Breast epithelium (tissue), 4 donors: ENCODE measurements around the gene CTIF. TPM values are rescaled to one million over a fixed set of nuclear protein-coding genes. Genes with fewer than 3 reads are reported as not detected.
A peak's percentile ranks its signal among the peaks of the same experiment; 100 is the strongest.

ENCODE experiments used
- DNase-seq, 2 donors: peaks; one replicate each; pipeline ENCODE4 v3.0.0-alpha.2; 2019; ENCODE audit warnings: low spot score in 2 of 2
- H3K27ac ChIP-seq, 2 donors: fragments of 200-600 bp; sonication (generic) in 1 of 2; one replicate each; pipeline ENCODE4 v1.5.1; 2016 to 2019; ENCODE audit warnings: mild to moderate bottlenecking in 1 of 2
- H3K27me3 ChIP-seq, 2 donors: fragments of 200-600 bp; sonication (generic) in 1 of 2; one replicate each; pipeline versions ENCODE4 v1.5.1 to v1.6.0; 2017 to 2019; ENCODE audit warnings: control low read depth in 1 of 2, mild to moderate bottlenecking in 1 of 2
- H3K36me3 ChIP-seq: fragments of 200-600 bp; one replicate; pipeline ENCODE4 v1.5.1; 2019
- H3K4me1 ChIP-seq, 2 donors: fragments of 200-600 bp; sonication (generic); one replicate each; pipeline ENCODE4 v1.5.1; 2016 to 2019; ENCODE audit warnings: control low read depth in 1 of 2
- H3K4me3 ChIP-seq, 3 donors: fragments of 200-600 bp; sonication (generic); 1 replicate in 2 of 3; 2 replicates in 1 of 3; pipeline ENCODE4 v1.5.1; 2016 to 2019; ENCODE audit warnings: mild to moderate bottlenecking in 3 of 3, moderate library complexity in 2 of 3
- H3K9me3 ChIP-seq, 2 donors: fragments of 200-600 bp; sonication (generic) in 1 of 2; one replicate each; pipeline ENCODE4 v1.5.1; 2016 to 2019; ENCODE audit warnings: control low read depth in 1 of 2
- POLR2A ChIP-seq: fragments of 450-650 bp; IDR thresholded peaks from one replicate; pipeline ENCODE4 v1.6.1; 2016; ENCODE audit warnings: antibody characterized with exemption, mild to moderate bottlenecking, moderate library complexity
- POLR2AphosphoS5 ChIP-seq, 3 donors: sonication (generic); formaldehyde crosslinking; IDR thresholded peaks; one replicate each; pipeline ENCODE4 v1.6.1; 2017; ENCODE audit warnings: antibody characterized with exemption in 3 of 3
- intact Hi-C: fragments of 100-400 bp; cut with DNase I; formaldehyde crosslinking; loops from one replicate; pipeline ENCODE4 v1.15.1; 2023; ENCODE audit warnings: low total_unique reads
- total RNA-seq, 3 donors: library from RNA; depleted of rRNA; stranded (reverse); fragments of >200 nt; gene quantifications; one replicate each; pipeline ENCODE4 v1.1.0, GENCODE V29; 2016
- TF ChIP-seq, protein P1 (sequence below), 3 donors: fragments of 450-650 bp; IDR thresholded peaks; one replicate each; pipeline ENCODE4 v1.5.1; 2016 to 2017; ENCODE audit warnings: antibody characterized with exemption in 3 of 3, mild to moderate bottlenecking in 3 of 3, moderate library complexity in 3 of 3

The CTIF gene
- total RNA-seq, 3 donors from 2014 or later = 28.8 to 78.9 (median 32.6) TPM

- TF ChIP-seq POLR2AphosphoS5 (IDR thresholded peaks at IDR 0.05) (no peak), POLR2A (no peak)
- TF ChIP-seq, protein P1, sequence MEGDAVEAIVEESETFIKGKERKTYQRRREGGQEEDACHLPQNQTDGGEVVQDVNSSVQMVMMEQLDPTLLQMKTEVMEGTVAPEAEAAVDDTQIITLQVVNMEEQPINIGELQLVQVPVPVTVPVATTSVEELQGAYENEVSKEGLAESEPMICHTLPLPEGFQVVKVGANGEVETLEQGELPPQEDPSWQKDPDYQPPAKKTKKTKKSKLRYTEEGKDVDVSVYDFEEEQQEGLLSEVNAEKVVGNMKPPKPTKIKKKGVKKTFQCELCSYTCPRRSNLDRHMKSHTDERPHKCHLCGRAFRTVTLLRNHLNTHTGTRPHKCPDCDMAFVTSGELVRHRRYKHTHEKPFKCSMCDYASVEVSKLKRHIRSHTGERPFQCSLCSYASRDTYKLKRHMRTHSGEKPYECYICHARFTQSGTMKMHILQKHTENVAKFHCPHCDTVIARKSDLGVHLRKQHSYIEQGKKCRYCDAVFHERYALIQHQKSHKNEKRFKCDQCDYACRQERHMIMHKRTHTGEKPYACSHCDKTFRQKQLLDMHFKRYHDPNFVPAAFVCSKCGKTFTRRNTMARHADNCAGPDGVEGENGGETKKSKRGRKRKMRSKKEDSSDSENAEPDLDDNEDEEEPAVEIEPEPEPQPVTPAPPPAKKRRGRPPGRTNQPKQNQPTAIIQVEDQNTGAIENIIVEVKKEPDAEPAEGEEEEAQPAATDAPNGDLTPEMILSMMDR (IDR thresholded peaks at IDR 0.05) = no peak
- Histone ChIP-seq H3K4me1 (no peaks in the 10 kb centered on the region), H3K27me3 (no peaks in the 10 kb centered on the region), H3K4me3 (peak overlapping the region in 1 of 3 donors; percentile 37), H3K36me3 (no peaks in the 10 kb centered on the region), H3K27ac (peak overlapping the region in 1 of 2 donors; percentile 32), H3K9me3 (peaks cover 0 to 4% of the 10 kb centered on the region in 2 donors)
- no peak for DNase-seq
- intact Hi-C loops = no loop called here
These were observed 320.8 kb downstream of the CTIF start for GRCh38 chr18:48859311-48860268.

DNA sequence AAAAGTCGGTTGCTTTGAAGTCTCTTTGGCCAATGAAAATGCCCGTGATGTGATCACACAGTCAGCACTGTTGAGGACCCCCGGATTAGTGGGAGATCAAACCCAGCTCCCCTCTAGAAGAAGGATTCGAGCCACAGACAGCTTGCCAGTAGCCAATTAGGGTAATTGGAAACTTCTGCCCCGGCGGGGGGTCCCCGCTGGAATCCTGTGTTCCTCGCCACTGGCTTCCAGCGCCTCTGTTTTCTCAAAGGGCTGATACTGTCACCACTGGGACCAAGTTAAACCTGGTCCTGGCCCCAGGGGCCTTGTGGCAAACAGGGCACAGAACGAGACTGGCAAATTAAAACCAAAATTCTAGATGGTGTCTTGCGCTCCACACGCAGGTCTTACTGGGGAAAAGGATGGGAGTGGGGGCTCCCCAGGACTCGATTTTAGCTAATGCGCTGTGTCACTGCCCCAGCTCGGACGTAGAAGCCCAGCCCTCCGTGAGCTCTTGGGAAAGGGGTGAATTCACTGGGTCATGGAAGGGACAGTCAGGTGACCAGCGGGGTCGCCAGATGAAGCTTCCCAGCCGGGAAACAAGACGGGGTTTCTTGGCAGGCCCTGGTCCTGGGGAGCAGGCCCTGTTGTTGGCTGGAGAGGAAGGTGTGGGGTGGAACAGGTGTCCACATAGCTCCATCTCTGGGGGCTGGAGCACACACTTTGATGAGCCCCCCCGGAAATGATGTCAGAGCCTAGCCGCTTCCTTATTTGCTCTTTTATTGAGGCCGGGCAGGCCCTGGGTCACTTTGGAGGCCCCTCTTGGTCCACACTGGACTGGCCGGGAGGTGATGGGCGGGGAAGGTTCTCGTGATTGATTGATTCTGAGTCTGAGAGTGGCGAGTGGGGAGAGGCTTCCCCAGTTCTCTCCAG lies 321.7 kb downstream of the CTIF start:
- intact Hi-C loops = no loop called here
- TF ChIP-seq POLR2A = no peak
- TF ChIP-seq POLR2AphosphoS5 (IDR thresholded peaks at IDR 0.05) = no peak
- TF ChIP-seq, protein P1 (IDR thresholded peaks at IDR 0.05) = no peak
- DNase-seq = no peak
- Histone ChIP-seq H3K27me3 (no peaks in the 10 kb centered on the region), H3K4me1 (no peaks in the 10 kb centered on the region), H3K4me3 (peak overlapping the region in 1 of 3 donors; percentile 37), H3K36me3 (no peaks in the 10 kb centered on the region), H3K9me3 (peaks cover 0 to 4% of the 10 kb centered on the region in 2 donors), H3K27ac (no peak overlapping the region)

DNA sequence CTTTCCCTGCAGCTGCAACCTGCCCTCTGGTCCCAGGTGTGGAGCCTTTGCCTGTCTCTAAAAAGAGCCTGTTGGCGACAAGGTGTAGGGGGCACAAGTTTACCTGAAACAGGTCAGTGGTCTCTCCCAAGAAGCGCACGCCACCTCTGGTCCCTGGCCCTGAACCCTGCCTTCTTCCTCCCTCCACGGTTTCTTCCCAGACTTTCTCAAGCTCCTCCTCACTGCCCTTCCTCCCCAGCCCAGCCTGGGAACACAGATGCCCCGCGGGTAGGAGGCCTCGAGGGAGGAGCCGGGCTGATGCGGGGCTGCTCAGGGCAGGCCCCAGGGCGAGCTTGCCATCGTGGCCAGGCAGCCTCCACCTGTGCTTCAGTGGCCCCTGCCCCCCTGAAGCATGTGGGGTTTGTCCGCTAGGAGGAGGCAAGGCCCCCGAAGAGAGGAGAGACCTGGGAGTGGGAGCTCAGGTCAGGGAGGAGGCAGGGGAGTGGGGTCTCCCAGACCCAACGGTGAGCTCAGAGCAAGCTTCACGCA lies 322.4 kb downstream of the CTIF start:
- DNase-seq = no peak
- H3K4me1 ChIP-seq = no peaks in the 10 kb centered on the region
- intact Hi-C loops = no loop called here
- TF ChIP-seq POLR2AphosphoS5 (IDR thresholded peaks at IDR 0.05) (no peak), POLR2A (no peak)
- TF ChIP-seq, protein P1 (IDR thresholded peaks at IDR 0.05) = no peak
- H3K9me3 ChIP-seq = peaks cover 0 to 4% of the 10 kb centered on the region in 2 donors
- no peaks in the 10 kb centered on the region for H3K36me3 ChIP-seq
- no peaks in the 10 kb centered on the region for H3K27me3 ChIP-seq
- H3K4me3 ChIP-seq = no peak overlapping the region
- H3K27ac ChIP-seq = no peak overlapping the region

GRCh38 chr18:48862132-48862531 lies 323.3 kb downstream of the CTIF start:
- Histone ChIP-seq H3K4me1 (no peaks in the 10 kb centered on the region), H3K27me3 (no peaks in the 10 kb centered on the region), H3K27ac (no peak overlapping the region), H3K36me3 (no peaks in the 10 kb centered on the region), H3K4me3 (no peak overlapping the region), H3K9me3 (peaks cover 0 to 4% of the 10 kb centered on the region in 2 donors)
- intact Hi-C loops = no loop called here
- no peak for DNase-seq
- TF ChIP-seq POLR2A = no peak
- TF ChIP-seq, protein P1 (IDR thresholded peaks at IDR 0.05) = no peak
- TF ChIP-seq POLR2AphosphoS5 (IDR thresholded peaks at IDR 0.05) = no peak
